Measurements from ENCODE around the gene CH25H. TPM values are rescaled to one million over a fixed set of nuclear protein-coding genes. Genes with fewer than 3 reads are reported as not detected.
"Not testable (repeated sequence)": the region's sequence is repeated elsewhere in the genome, so short reads cannot be mapped to it uniquely, and the experiment has no call there.

Gene CH25H
- total and polyA plus RNA-seq, 10 of the 15 experiments (the other 5 are each of a cell fraction or from before 2014, with no cell fraction given), result not detected

DNA sequence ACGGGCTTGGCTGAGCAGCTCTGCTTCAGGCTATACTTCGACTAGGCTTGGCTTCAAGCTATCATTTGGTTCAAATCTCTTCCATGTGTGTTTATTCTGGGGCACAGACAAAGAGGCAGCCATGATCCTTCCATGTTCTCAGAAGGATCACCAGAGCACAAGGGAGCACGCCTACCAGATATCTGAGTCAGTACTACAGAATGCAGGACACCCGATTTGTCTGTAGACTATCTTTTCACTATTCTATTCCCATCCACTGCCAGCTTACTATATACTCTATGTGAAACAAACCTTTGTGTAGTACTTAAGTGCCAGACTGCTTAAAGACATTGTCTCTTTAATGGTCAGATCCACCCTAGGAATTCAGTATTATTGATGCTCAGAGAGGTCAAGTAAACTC lies 35.1 kb downstream of the CH25H start (continued):
- TF ChIP-seq JUND (IDR thresholded peaks at IDR 0.05; ENCODE audit: low read depth, low read length), result no peak
- TF ChIP-seq WRNIP1 (IDR thresholded peaks at IDR 0.05; ENCODE audit: borderline replicate concordance, low read depth, low read length), result no peak
- TF ChIP-seq, protein P1, sequence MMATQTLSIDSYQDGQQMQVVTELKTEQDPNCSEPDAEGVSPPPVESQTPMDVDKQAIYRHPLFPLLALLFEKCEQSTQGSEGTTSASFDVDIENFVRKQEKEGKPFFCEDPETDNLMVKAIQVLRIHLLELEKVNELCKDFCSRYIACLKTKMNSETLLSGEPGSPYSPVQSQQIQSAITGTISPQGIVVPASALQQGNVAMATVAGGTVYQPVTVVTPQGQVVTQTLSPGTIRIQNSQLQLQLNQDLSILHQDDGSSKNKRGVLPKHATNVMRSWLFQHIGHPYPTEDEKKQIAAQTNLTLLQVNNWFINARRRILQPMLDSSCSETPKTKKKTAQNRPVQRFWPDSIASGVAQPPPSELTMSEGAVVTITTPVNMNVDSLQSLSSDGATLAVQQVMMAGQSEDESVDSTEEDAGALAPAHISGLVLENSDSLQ (IDR thresholded peaks at IDR 0.05), result no peak
- TF ChIP-seq, protein P2, sequence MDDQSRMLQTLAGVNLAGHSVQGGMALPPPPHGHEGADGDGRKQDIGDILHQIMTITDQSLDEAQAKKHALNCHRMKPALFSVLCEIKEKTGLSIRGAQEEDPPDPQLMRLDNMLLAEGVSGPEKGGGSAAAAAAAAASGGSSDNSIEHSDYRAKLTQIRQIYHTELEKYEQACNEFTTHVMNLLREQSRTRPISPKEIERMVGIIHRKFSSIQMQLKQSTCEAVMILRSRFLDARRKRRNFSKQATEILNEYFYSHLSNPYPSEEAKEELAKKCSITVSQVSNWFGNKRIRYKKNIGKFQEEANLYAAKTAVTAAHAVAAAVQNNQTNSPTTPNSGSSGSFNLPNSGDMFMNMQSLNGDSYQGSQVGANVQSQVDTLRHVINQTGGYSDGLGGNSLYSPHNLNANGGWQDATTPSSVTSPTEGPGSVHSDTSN (IDR thresholded peaks at IDR 0.05; ENCODE audit: insufficient replicate concordance, low read depth, low read length), result no peak
- TF ChIP-seq CREM (IDR thresholded peaks at IDR 0.05; ENCODE audit: low read depth), result no peak
- TF ChIP-seq PAX8 (IDR thresholded peaks at IDR 0.05), result no peak

DNA sequence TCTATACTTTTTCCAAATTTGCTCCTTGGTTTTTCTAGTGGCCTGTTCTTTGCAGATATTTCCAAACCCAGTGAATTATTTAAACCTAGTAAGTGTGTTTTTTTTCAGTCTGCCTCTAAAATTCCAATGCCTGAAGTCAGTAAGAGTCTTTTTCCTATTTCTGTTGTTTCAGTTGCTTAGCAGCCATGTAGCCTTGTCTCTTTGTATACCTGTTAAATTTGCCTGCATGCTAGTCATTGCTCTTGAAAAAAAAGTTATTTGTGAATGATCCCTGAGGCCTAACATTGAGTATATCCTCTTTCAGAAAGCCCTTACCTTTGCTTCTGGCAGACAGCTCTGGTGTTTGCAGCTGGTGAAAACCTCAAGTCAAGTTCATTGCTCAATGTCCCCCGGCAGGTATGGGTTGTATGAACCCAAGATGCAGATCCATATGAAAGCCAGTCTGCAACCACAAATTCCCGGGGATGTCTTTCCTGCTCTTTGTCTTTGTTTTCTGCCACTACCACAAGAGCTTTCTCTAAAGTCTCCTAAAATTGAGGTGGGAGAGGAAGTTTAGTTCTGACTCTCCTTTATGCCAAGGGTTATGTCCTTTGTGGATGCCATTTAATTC lies 35.7 kb downstream of the CH25H start:
- Histone ChIP-seq H3K4me2 (ENCODE audit: control insufficient read depth, insufficient read depth) (no peak overlapping the region), H3K4me3 (no peak overlapping the region), H3K36me3 (ENCODE audit: control insufficient read depth in 2 of 2, insufficient read depth in 2 of 2, low read length in 1 of 2) (no peaks in the 10 kb centered on the region), H2AFZ (ENCODE audit: control insufficient read depth, low read depth, low read length) (no peak overlapping the region), H3K27ac (ENCODE audit: control insufficient read depth, insufficient read depth) (no peak overlapping the region), H4K20me1 (ENCODE audit: control insufficient read depth, insufficient read depth) (no peaks in the 10 kb centered on the region), H3K9ac (ENCODE audit: control insufficient read depth, insufficient read depth, low read length) (no peak overlapping the region), H3K9me3 (replicated peaks; ENCODE audit: control insufficient read depth, insufficient read depth, low read length) (no peaks in the 10 kb centered on the region), H3K79me2 (ENCODE audit: control insufficient read depth, insufficient read depth, low read length) (no peaks in the 10 kb centered on the region), H3K27me3 (replicated peaks in 1 of 2; ENCODE audit: control insufficient read depth in 2 of 2, insufficient read depth in 2 of 2, low read length in 1 of 2) (no peaks in the 10 kb centered on the region; a peak in 1 of 4 replicates), H3K4me1 (ENCODE audit: control insufficient read depth, insufficient read depth, low read length) (no peaks in the 10 kb centered on the region)
- SMC1A ChIA-PET (ENCODE audit: uncharacterized antibody, unreplicated experiment), result no interaction called here
- intact Hi-C loops (cut with micrococcal nuclease; ENCODE audit: unreplicated experiment) (no loop called here), in situ Hi-C loops (cut with MboI) (no loop called here)
- TF ChIP-seq PAX5 (IDR thresholded peaks at IDR 0.05; ENCODE audit: borderline replicate concordance, low read depth, low read length), result no peak
- RAD21 ChIA-PET (ENCODE audit: unreplicated experiment), result no interaction called here
- CTCF ChIA-PET, result interaction anchor here (0.7 kb wide), 1 partner anchor 238 kb away, joined by 3 read pairs; no protein-coding TSS in a partner anchor
- FAIRE-seq, result no peak
- DNase-seq (ENCODE audit: low read depth, low spot score), result no peak
- POLR2A ChIA-PET, result no interaction called here
- ATAC-seq, result no peak
- no TSS peak for BruUV-seq (replicated peaks)
- 92% methylated on average over 2 of the region's 2 CpGs for whole genome bisulfite sequencing (ENCODE audit: insufficient coverage, insufficient replicate concordance, low lambda C conversion rate, missing lambda C conversion rate)

DNA sequence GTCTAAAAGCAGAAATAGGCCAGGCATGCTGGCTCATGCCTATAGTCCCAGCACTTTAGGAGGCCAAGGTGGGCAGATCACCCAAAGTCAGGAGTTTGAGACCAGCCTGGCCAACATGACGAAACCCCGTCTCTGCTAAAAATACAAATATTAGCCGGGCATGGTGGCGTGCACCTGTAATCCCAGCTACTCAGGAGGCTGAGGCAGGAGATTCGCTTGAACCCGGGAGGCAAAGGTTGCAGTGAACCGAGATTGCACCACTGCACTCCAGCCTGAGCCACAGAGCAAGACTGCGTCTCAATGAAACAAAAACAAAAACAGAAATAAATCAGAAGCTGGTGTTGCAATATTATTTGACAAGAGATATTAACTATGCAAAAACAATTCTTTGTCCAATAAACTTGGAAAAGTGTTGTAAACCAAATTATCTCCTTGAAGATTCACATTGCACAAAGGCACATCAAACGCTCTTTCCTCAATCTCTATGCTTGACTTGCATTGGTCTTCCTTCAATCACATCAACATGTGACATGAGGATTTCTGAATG lies 38.7 kb downstream of the CH25H start:
- H3K36me3 ChIP-seq (ENCODE audit: control insufficient read depth in 2 of 2, insufficient read depth in 2 of 2, low read length in 1 of 2); POLR2A ChIA-PET; H3K27me3 ChIP-seq (replicated peaks in 1 of 2; ENCODE audit: control insufficient read depth in 2 of 2, insufficient read depth in 2 of 2, low read length in 1 of 2); H3K27ac ChIP-seq (ENCODE audit: control insufficient read depth, insufficient read depth); H2AFZ ChIP-seq (ENCODE audit: control insufficient read depth, low read depth, low read length); H3K9ac ChIP-seq (ENCODE audit: control insufficient read depth, insufficient read depth, low read length); H3K79me2 ChIP-seq (ENCODE audit: control insufficient read depth, insufficient read depth, low read length); DNase-seq (ENCODE audit: low read depth, low spot score); H4K20me1 ChIP-seq (ENCODE audit: control insufficient read depth, insufficient read depth); H3K9me3 ChIP-seq (replicated peaks; ENCODE audit: control insufficient read depth, insufficient read depth, low read length); in situ Hi-C loops (cut with MboI); CTCF ChIA-PET; BruUV-seq (replicated peaks); ATAC-seq; H3K4me2 ChIP-seq (ENCODE audit: control insufficient read depth, insufficient read depth); RAD21 ChIA-PET (ENCODE audit: unreplicated experiment); FAIRE-seq; intact Hi-C loops (cut with micrococcal nuclease; ENCODE audit: unreplicated experiment); SMC1A ChIA-PET (ENCODE audit: uncharacterized antibody, unreplicated experiment); H3K4me3 ChIP-seq: not testable (repeated sequence)
- 68% methylated on average over 9 of the region's 9 CpGs for WGBS (ENCODE audit: insufficient coverage, insufficient replicate concordance, low lambda C conversion rate, missing lambda C conversion rate)
- peaks cover 21% of the 10 kb centered on the region for H3K4me1 ChIP-seq (ENCODE audit: control insufficient read depth, insufficient read depth, low read length)
